K562 (cell line): ENCODE measurements around the gene TRMT2A. TPM values are rescaled to one million over a fixed set of nuclear protein-coding genes. Genes with fewer than 3 reads are reported as not detected.
A peak's percentile ranks its signal among the peaks of the same experiment; 100 is the strongest.

Source experiments
- ATAC-seq: fragments of 200-7000 bp; cut with Tn5 transposase; 3 replicates; pipeline ENCODE4 v1.9.1; 2020; ENCODE audit warnings: moderate library complexity
- BruUV-seq: library from RNA; stranded (reverse); fragments of 400-500 nt; replicated peaks from 2 replicates; lab custom pipeline; 2021; lab: Mats Ljungman, UMichigan
- CTCF ChIA-PET: fragments of 300-600 bp; formaldehyde crosslinking; extraction: SDS; loops from one replicate; lab custom pipeline; 2021; ENCODE audit warnings: low intra/inter-chr PET ratio; lab: Yijun Ruan, JAX
- POLR2A ChIA-PET: fragments of 300-600, 350-650 bp; sonication (Branson Sonifier 250); formaldehyde crosslinking; extraction: SDS; loops from one replicate; lab custom pipeline; 2021; ENCODE audit warnings: antibody characterized with exemption, inconsistent platforms; lab: Yijun Ruan, JAX
- DNase-seq, 4 experiments: peaks; one replicate each; pipeline versions ENCODE4 v3.0.0 to v3.0.0-alpha.2; 2011 to 2018; ENCODE audit warnings: low spot score in 3 of 4, mixed read lengths in 3 of 4; ENCODE audit errors: extremely low read depth in 1 of 4
- FAIRE-seq: peaks from 2 replicates; lab custom pipeline; 2011; peaks lifted over from hg19 to GRCh38; lab: Jason Lieb, UNC
- H2AFZ ChIP-seq: 2 replicates; pipeline ENCODE4 v1.6.0; 2011; ENCODE audit warnings: low read depth, low read length, control low read depth, inconsistent platforms
- H3K27ac ChIP-seq: fragments of 200-600 bp; 3 replicates; pipeline ENCODE4 v1.8.0; 2011; ENCODE audit warnings: low read depth, mild to moderate bottlenecking, control low read depth, inconsistent platforms, low read length, moderate library complexity, mixed read lengths; ENCODE audit errors: extremely low read depth
- H3K27me3 ChIP-seq, 2 experiments: fragments of 300-600 bp in 1 of 2; 2 replicates in 1 of 2; 3 replicates in 1 of 2; pipeline versions ENCODE4 v1.6.0 to v1.8.0; 2011; ENCODE audit warnings: inconsistent platforms in 2 of 2, low read length in 2 of 2, mild to moderate bottlenecking in 1 of 2, mixed read lengths in 1 of 2, moderate library complexity in 1 of 2; ENCODE audit not compliant: control insufficient read depth in 2 of 2, insufficient read depth in 2 of 2
- H3K36me3 ChIP-seq: fragments of 300-600 bp; 3 replicates; pipeline ENCODE4 v1.8.0; 2011; ENCODE audit warnings: mild to moderate bottlenecking, low read length, inconsistent platforms; ENCODE audit not compliant: control insufficient read depth, insufficient read depth
- H3K4me1 ChIP-seq, 2 experiments: fragments of 200-600 bp in 1 of 2; replicated peaks in 1 of 2; 2 replicates in 1 of 2; 3 replicates in 1 of 2; pipeline versions ENCODE4 v1.5.1 to v1.8.0; 2011; ENCODE audit warnings: inconsistent platforms in 2 of 2, low read length in 2 of 2, mild to moderate bottlenecking in 1 of 2, mixed read lengths in 1 of 2, moderate library complexity in 1 of 2; ENCODE audit not compliant: control insufficient read depth in 2 of 2, insufficient read depth in 2 of 2
- H3K4me2 ChIP-seq: 2 replicates; pipeline ENCODE4 v1.6.1; 2011; ENCODE audit warnings: low read length, control low read depth, inconsistent platforms, mixed read lengths; ENCODE audit not compliant: insufficient read depth
- H3K4me3 ChIP-seq: fragments of 200-600 bp; sonication (generic), shearing (Covaris generic); 2 replicates; pipeline ENCODE4 v1.5.1; 2016; ENCODE audit warnings: control low read depth, inconsistent platforms
- H3K79me2 ChIP-seq: fragments of 200-600 bp; 3 replicates; pipeline ENCODE4 v1.8.0; 2011; ENCODE audit warnings: low read length, inconsistent platforms; ENCODE audit not compliant: control insufficient read depth, insufficient read depth
- H3K9ac ChIP-seq, 2 experiments: 2 replicates each; pipeline versions ENCODE4 v1.6.0 to v1.6.1; 2011; ENCODE audit warnings: low read depth in 2 of 2, low read length in 2 of 2, control low read depth in 1 of 2, inconsistent platforms in 1 of 2, mild to moderate bottlenecking in 1 of 2, mixed read lengths in 1 of 2; ENCODE audit not compliant: insufficient read depth in 1 of 2
- H3K9me1 ChIP-seq: one replicate; pipeline ENCODE4 v1.6.0; 2011; ENCODE audit warnings: inconsistent platforms, mild to moderate bottlenecking, low read length, moderate library complexity; ENCODE audit not compliant: control insufficient read depth, insufficient read depth
- H3K9me3 ChIP-seq: replicated peaks from 2 replicates; pipeline ENCODE4 v1.5.1; 2011; ENCODE audit warnings: low read depth, low read length, inconsistent platforms; ENCODE audit not compliant: control insufficient read depth, insufficient read depth
- H4K20me1 ChIP-seq: replicated peaks from 2 replicates; pipeline ENCODE4 v1.6.1; 2011; ENCODE audit warnings: low read length, inconsistent platforms, mixed read lengths; ENCODE audit not compliant: control insufficient read depth, insufficient read depth
- DEAF1 ChIP-seq: fragments of 450-650 bp; formaldehyde crosslinking; IDR thresholded peaks from 2 replicates; pipeline ENCODE4 v1.4.0; 2020; ENCODE audit warnings: mild to moderate bottlenecking, moderate library complexity
- ESRRA ChIP-seq: fragments of 450-650 bp; IDR thresholded peaks from 2 replicates; pipeline ENCODE4 v1.6.1; 2014; ENCODE audit warnings: low read depth, mild to moderate bottlenecking, moderate library complexity, borderline replicate concordance
- HSF4 ChIP-seq: fragments of 250-450 bp; sonication (Bioruptor Pico); IDR thresholded peaks from 2 replicates; pipeline ENCODE4 v2.1.2; 2022; ENCODE audit warnings: mild to moderate bottlenecking, moderate library complexity, borderline replicate concordance
- KDM1A ChIP-seq, 2 experiments: fragments of 450-650 bp; IDR thresholded peaks; 2 replicates each; pipeline ENCODE4 v1.6.1; 2016; ENCODE audit warnings: mild to moderate bottlenecking in 2 of 2
- NCOA2 ChIP-seq, 2 experiments: fragments of 450-650 bp; IDR thresholded peaks; 2 replicates each; pipeline ENCODE4 v1.6.1; 2018; ENCODE audit warnings: mild to moderate bottlenecking in 2 of 2, moderate library complexity in 1 of 2; ENCODE audit not compliant: partially characterized antibody in 2 of 2
- NONO ChIP-seq, 2 experiments: fragments of 200-400 bp in 1 of 2; fragments of 450-650 bp in 1 of 2; formaldehyde crosslinking in 1 of 2; IDR thresholded peaks; 2 replicates each; pipeline ENCODE4 v1.6.1; 2017; ENCODE audit warnings: low read depth in 2 of 2, mild to moderate bottlenecking in 2 of 2, moderate library complexity in 2 of 2, low read length in 1 of 2
- THRB ChIP-seq: fragments of 450-650 bp; formaldehyde crosslinking; conservative IDR thresholded peaks from 2 replicates; pipeline ENCODE4 v1.4.0; 2022; ENCODE audit warnings: mild to moderate bottlenecking, missing genetic modification characterization
- TOE1 ChIP-seq, 2 experiments: fragments of 450-650 bp in 1 of 2; sonication (generic) in 1 of 2; formaldehyde crosslinking in 1 of 2; IDR thresholded peaks; 2 replicates each; pipeline versions ENCODE4 v1.7.1 to v1.8.0; 2016 to 2022; ENCODE audit warnings: borderline replicate concordance in 2 of 2, mild to moderate bottlenecking in 2 of 2, antibody characterized with exemption in 1 of 2, inconsistent platforms in 1 of 2, low read depth in 1 of 2, missing genetic modification reagents in 1 of 2, moderate library complexity in 1 of 2
- ZNF507 ChIP-seq: conservative IDR thresholded peaks from 2 replicates; pipeline ENCODE4 v1.6.1; 2017; ENCODE audit warnings: missing genetic modification characterization, missing compliant biosample characterization
- ZNF77 ChIP-seq: fragments of 250-450 bp; sonication (Bioruptor Pico); IDR thresholded peaks from 2 replicates; pipeline ENCODE4 v1.5.0; 2020
- WGBS: fragments of 100-300 bp; shearing (Covaris generic); methylation state at CpG from one replicate; pipeline ENCODE4 v1.1.6; 2016; ENCODE audit warnings: low coverage, mixed read lengths; ENCODE audit not compliant: insufficient coverage; ENCODE audit errors: missing lambda C conversion rate; 5-methylcytosine and 5-hydroxymethylcytosine counted together
- in situ Hi-C: fragments of 300-500 bp; cut with MboI; formaldehyde crosslinking; loops from 4 replicates; pipeline ENCODE4 v1.15.0; 2018; ENCODE audit warnings: inconsistent platforms, mixed read lengths
- intact Hi-C: fragments of 100-400 bp; cut with micrococcal nuclease; formaldehyde crosslinking; loops from 2 replicates; pipeline ENCODE4 v1.14.2; 2022
- polyA plus RNA-seq, 8 experiments: library from polyadenylated mRNA; depleted of rRNA in 4 of 8; stranded (reverse) in 5 of 8; unstranded in 3 of 8; fragments of >200 nt; fragmentation: Nextera tagmentation in 2 of 8; fragmentation: Illumina TruSeq in 1 of 8; extraction: Ambion mirVana in 2 of 8; extraction: Trizol in 1 of 8; gene quantifications; 2 replicates each; pipeline versions ENCODE4 v1.2.1 to v1.2.3, GENCODE V29; 2011 to 2014; ENCODE audit warnings: inconsistent platforms in 1 of 8, missing spikeins in 1 of 8
- total RNA-seq, 7 experiments: library from RNA; depleted of rRNA in 6 of 7; stranded (reverse); fragments of >200 nt in 6 of 7; fragmentation: Illumina TruSeq in 2 of 7; extraction: Trizol in 2 of 7; gene quantifications; 2 replicates each; pipeline versions ENCODE4 v1.2.1 to v1.2.3, GENCODE V29; 2011 to 2021; ENCODE audit warnings: low replicate concordance in 1 of 7

TRMT2A gene
- total and polyA plus RNA-seq, 9 of the 15 experiments (the other 6 are each of a cell fraction or from before 2014, with no cell fraction given) = 1.6 to 265 (median 140) TPM

- H3K27ac ChIP-seq = peak overlapping the region; percentile 20; the same call in 2 of the 3 replicates
- peak; percentile 95 to 100 (median 98) for DNase-seq
- peaks cover 23% of the 10 kb centered on the region; the same call in 2 of the 3 replicates for H3K36me3 ChIP-seq
- peaks cover 4% of the 10 kb centered on the region for H3K9me1 ChIP-seq
- 8% methylated on average over 70 of the region's 70 CpGs for whole genome bisulfite sequencing
- peak overlapping the region; percentile 81 for H3K4me2 ChIP-seq
- H3K79me2 ChIP-seq = peaks cover 21% of the 10 kb centered on the region
- no peak for FAIRE-seq
- no TSS peak for BruUV-seq
- H3K4me1 ChIP-seq = peaks cover 11 to 79% of the 10 kb centered on the region in 2 experiments
- peak overlapping the region; percentile 68 to 93; a peak in 3 of 4 replicates for H3K9ac ChIP-seq
- H3K9me3 ChIP-seq = no peaks in the 10 kb centered on the region
- POLR2A ChIA-PET = interaction anchor here (0.6 to 8.3 kb wide), 13 partner anchors 8 to 691 kb away, joined by 3 to 212 read pairs (median 3); partner anchors contain the start of genes RANBP1 and TRMT2A
- ATAC-seq = peak; percentile 79
- peaks cover 71% of the 10 kb centered on the region for H4K20me1 ChIP-seq
- CTCF ChIA-PET = interaction anchor here (5.8 kb wide), 1 partner anchor 160 kb away, joined by 80 read pairs; no protein-coding TSS in a partner anchor
- in situ Hi-C loops = no loop called here
- peak overlapping the region; percentile 85 for H2AFZ ChIP-seq
- peak overlapping the region; percentile 62 for H3K4me3 ChIP-seq
- intact Hi-C loops = no loop called here
- no peaks in the 10 kb centered on the region for H3K27me3 ChIP-seq
- TF ChIP-seq ESRRA (0 out of 2 replicates have a peak, but pooled peaks have one; percentile 33), DEAF1 (no peak), NONO (IDR thresholded peaks at IDR 0.05; ENCODE audit: low read depth in 2 of 2, low read length in 1 of 2) (peak in 1 of 2 experiments; percentile 90; a peak in 2 of 4 replicates), THRB (CRISPR knock-in tag) (0 out of 2 replicates have a peak, but pooled peaks have one; percentile 83), ZNF507 (no peak), NCOA2 (IDR thresholded peaks at IDR 0.05; ENCODE audit: partially characterized antibody in 2 of 2) (no peak), KDM1A (IDR thresholded peaks at IDR 0.05) (no peak), TOE1 (IDR thresholded peaks at IDR 0.05; ENCODE audit: borderline replicate concordance) (peak; percentile 93), TOE1 (CRISPR knock-in tag; IDR thresholded peaks at IDR 0.05; ENCODE audit: borderline replicate concordance, low read depth) (no peak), ZNF77 (no peak), HSF4 (CRISPR knock-in tag) (peak; percentile 82)
These were observed 13.9 kb upstream of the TRMT2A start for GRCh38 chr22:20130731-20131596.
